ENCODE data around the gene HDAC4. TPM values are rescaled to one million over a fixed set of nuclear protein-coding genes. Genes with fewer than 3 reads are reported as not detected.

HDAC4 gene
- total RNA-seq, 1 experiment from 2014 or later, result 32.0 TPM

GRCh38 chr2:239329284-239329971, 71.4 kb downstream of the HDAC4 start:
- H3K4me1 ChIP-seq (ENCODE audit: insufficient read depth, low read length), result no peaks in the 10 kb centered on the region
- no peak overlapping the region for H3K9ac ChIP-seq (ENCODE audit: extremely low read depth, insufficient read length, low read length)
- no peak overlapping the region for H3K14ac ChIP-seq (ENCODE audit: insufficient read depth, low read length)
- no peak overlapping the region for H4K5ac ChIP-seq (ENCODE audit: insufficient read length, low read depth, low read length)
- WGBS (ENCODE audit: extremely low coverage, insufficient read length, low lambda C conversion rate), result no CpG with 5 or more reads among the region's 12 CpGs
- H4K20me1 ChIP-seq (ENCODE audit: control insufficient read depth, insufficient read depth, insufficient read length), result no peaks in the 10 kb centered on the region
- H2AFZ ChIP-seq (ENCODE audit: low read length), result no peak overlapping the region
- Mint-ChIP-seq H3K36me3 (ENCODE audit: insufficient read depth in 1 of 3, low read depth in 3 of 3) (peaks cover 0 to 6% (median 3%) of the 10 kb centered on the region in 3 experiments; a peak in 2 of 7 replicates), H3K4me1 (peaks cover 11 to 34% of the 10 kb centered on the region in 2 experiments), H3K9me3 (no peaks in the 10 kb centered on the region), H3K4me3 (no peak overlapping the region), H3K27me3 (ENCODE audit: low read depth) (no peaks in the 10 kb centered on the region), H3K27ac (peak overlapping the region in 2 of 3 experiments; percentile 84 to 89; a peak in 4 of 7 replicates)
- H3K23ac ChIP-seq (ENCODE audit: insufficient read length, low read depth, low read length), result no peak overlapping the region
- no peak overlapping the region for H4K8ac ChIP-seq (replicated peaks; ENCODE audit: insufficient read length, low read depth, low read length)
- H3K9me3 ChIP-seq (ENCODE audit: control insufficient read depth, low read depth, low read length), result no peaks in the 10 kb centered on the region
- no peaks in the 10 kb centered on the region for H3K23me2 ChIP-seq (ENCODE audit: insufficient read length, low read depth, low read length, poor library complexity, severe bottlenecking)
- no peak overlapping the region for H2BK120ac ChIP-seq (ENCODE audit: low read depth, low read length, poor library complexity, severe bottlenecking)
- H3K27ac ChIP-seq (ENCODE audit: insufficient read length, low read depth, low read length), result no peak overlapping the region
- H4K91ac ChIP-seq (ENCODE audit: insufficient read length, low read depth, low read length), result no peak overlapping the region
- no peak overlapping the region for H2BK12ac ChIP-seq (ENCODE audit: insufficient read length, low read depth, low read length)
- no peaks in the 10 kb centered on the region for H3K27me3 ChIP-seq (ENCODE audit: insufficient read depth, low read length)
- H2BK5ac ChIP-seq (ENCODE audit: insufficient read length, low read length), result no peak overlapping the region
- TF ChIP-seq CTCF (conservative IDR thresholded peaks at IDR 0.05), result no peak
- no peak overlapping the region for H3K4ac ChIP-seq (ENCODE audit: low read depth, low read length)
- no peak for DNase-seq
- no peak overlapping the region for H2BK15ac ChIP-seq (ENCODE audit: low read depth, low read length)
- H3K4me2 ChIP-seq (ENCODE audit: insufficient read depth, insufficient read length, low read length), result no peak overlapping the region
- H3K18ac ChIP-seq (ENCODE audit: insufficient read length, low read depth, low read length), result no peak overlapping the region
- no peaks in the 10 kb centered on the region for H3K79me2 ChIP-seq (ENCODE audit: insufficient read depth, low read length)
- no peak overlapping the region for H2AK5ac ChIP-seq (ENCODE audit: insufficient read length, low read length)
- H3K56ac ChIP-seq (ENCODE audit: insufficient read length, low read depth, low read length), result no peak overlapping the region
- no peaks in the 10 kb centered on the region for H3K79me1 ChIP-seq (ENCODE audit: insufficient read depth, low read depth, low read length, poor library complexity, severe bottlenecking)
- no peak overlapping the region for H3T11ph ChIP-seq (ENCODE audit: low read length)
- no peak overlapping the region for H2BK20ac ChIP-seq (ENCODE audit: low read depth, low read length, poor library complexity, severe bottlenecking)
